Loucy (cell line): ENCODE data around the gene SEM1.
"Not testable (repeated sequence)": the region's sequence is repeated elsewhere in the genome, so short reads cannot be mapped to it uniquely, and the experiment has no call there.

Experiments used
- CTCF ChIP-seq: fragments of 200-600 bp; sonication (generic); conservative IDR thresholded peaks from 2 replicates; pipeline ENCODE4 v1.5.1; 2014; ENCODE audit warnings: mild to moderate bottlenecking, antibody characterized with exemption, low read length
- EZH2phosphoT487 ChIP-seq: fragments of 200-600 bp; IDR thresholded peaks from 2 replicates; pipeline ENCODE4 v1.6.1; 2018; ENCODE audit warnings: antibody characterized with exemption, mild to moderate bottlenecking, moderate library complexity, borderline replicate concordance

GRCh38 chr7:96722928-96723327, 13.3 kb upstream of the SEM1 start:
- not testable (repeated sequence) for TF ChIP-seq CTCF, EZH2phosphoT487
